Peyer's patch (tissue), 4 donors: ENCODE data around the gene CD80.

ENCODE experiments used
- POLR2A ChIP-seq, 2 donors: fragments of 450-650 bp; IDR thresholded peaks; one replicate each; pipeline ENCODE4 v1.5.1; 2017; ENCODE audit warnings: antibody characterized with exemption in 2 of 2, mild to moderate bottlenecking in 2 of 2, moderate library complexity in 2 of 2
- TF ChIP-seq, protein P1 (sequence below), 6 experiments: fragments of 450-650 bp in 4 of 6; fragments of 200-600 bp in 2 of 6; sonication (generic) in 1 of 6; IDR thresholded peaks; one replicate each; pipeline ENCODE4 v1.5.1; 2017 to 2019; ENCODE audit warnings: antibody characterized with exemption in 6 of 6, mild to moderate bottlenecking in 3 of 6, moderate library complexity in 1 of 6

DNA sequence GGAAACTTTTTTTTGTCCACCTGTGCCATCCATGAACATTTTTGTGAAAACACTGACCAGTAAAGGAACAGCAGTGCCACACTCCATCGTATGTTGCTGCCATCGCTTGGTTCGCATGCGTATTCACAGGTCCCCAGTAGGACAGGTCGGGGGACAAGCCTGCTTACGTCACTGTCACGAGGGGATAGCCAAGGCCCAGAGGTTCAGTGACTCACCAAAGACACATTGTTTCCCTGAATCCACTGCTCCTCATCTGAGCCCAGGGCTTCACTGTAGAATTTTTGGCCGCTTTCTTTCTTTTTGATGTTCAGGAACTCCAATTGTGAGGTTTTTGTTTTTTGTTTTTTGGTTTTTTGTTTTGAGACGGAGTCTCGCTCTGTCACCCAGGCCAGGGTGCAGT lies 25.8 kb upstream of the CD80 start:
- TF ChIP-seq, protein P1, sequence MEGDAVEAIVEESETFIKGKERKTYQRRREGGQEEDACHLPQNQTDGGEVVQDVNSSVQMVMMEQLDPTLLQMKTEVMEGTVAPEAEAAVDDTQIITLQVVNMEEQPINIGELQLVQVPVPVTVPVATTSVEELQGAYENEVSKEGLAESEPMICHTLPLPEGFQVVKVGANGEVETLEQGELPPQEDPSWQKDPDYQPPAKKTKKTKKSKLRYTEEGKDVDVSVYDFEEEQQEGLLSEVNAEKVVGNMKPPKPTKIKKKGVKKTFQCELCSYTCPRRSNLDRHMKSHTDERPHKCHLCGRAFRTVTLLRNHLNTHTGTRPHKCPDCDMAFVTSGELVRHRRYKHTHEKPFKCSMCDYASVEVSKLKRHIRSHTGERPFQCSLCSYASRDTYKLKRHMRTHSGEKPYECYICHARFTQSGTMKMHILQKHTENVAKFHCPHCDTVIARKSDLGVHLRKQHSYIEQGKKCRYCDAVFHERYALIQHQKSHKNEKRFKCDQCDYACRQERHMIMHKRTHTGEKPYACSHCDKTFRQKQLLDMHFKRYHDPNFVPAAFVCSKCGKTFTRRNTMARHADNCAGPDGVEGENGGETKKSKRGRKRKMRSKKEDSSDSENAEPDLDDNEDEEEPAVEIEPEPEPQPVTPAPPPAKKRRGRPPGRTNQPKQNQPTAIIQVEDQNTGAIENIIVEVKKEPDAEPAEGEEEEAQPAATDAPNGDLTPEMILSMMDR (IDR thresholded peaks at IDR 0.05): no peak
- no peak for TF ChIP-seq POLR2A (IDR thresholded peaks at IDR 0.05)
